ENCODE data around the gene C3orf38. TPM values are rescaled to one million over a fixed set of nuclear protein-coding genes. Genes with fewer than 3 reads are reported as not detected.
A peak's percentile ranks its signal among the peaks of the same experiment; 100 is the strongest.
"Not testable (repeated sequence)": the region's sequence is repeated elsewhere in the genome, so short reads cannot be mapped to it uniquely, and the experiment has no call there.

C3orf38 gene
- total RNA-seq, 1 donor from 2014 or later: 21.8 TPM

GRCh38 chr3:88113311-88114162, 36.2 kb upstream of the C3orf38 start:
- no peaks in the 10 kb centered on the region for H3K9me3 Mint-ChIP-seq (ENCODE audit: unreplicated experiment)
- peaks cover 14% of the 10 kb centered on the region for H3K36me3 Mint-ChIP-seq (ENCODE audit: low read depth, unreplicated experiment)
- DNase-seq (ENCODE audit: low spot score): peak; percentile 68
- no peak overlapping the region for H3K4me3 Mint-ChIP-seq (ENCODE audit: unreplicated experiment)
- no peaks in the 10 kb centered on the region for H3K4me1 Mint-ChIP-seq (ENCODE audit: unreplicated experiment)
- no peak overlapping the region for H3K27ac Mint-ChIP-seq (ENCODE audit: unreplicated experiment)
- TF ChIP-seq CTCF (IDR thresholded peaks at IDR 0.05; ENCODE audit: unreplicated experiment): peak; percentile 70
- no peaks in the 10 kb centered on the region for H3K27me3 Mint-ChIP-seq (ENCODE audit: unreplicated experiment)

GRCh38 chr3:88114878-88115549, 34.7 kb upstream of the C3orf38 start:
- H3K4me1 Mint-ChIP-seq (ENCODE audit: unreplicated experiment): no peaks in the 10 kb centered on the region
- no peaks in the 10 kb centered on the region for H3K27me3 Mint-ChIP-seq (ENCODE audit: unreplicated experiment)
- no peak for TF ChIP-seq CTCF (IDR thresholded peaks at IDR 0.05; ENCODE audit: unreplicated experiment)
- H3K4me3 Mint-ChIP-seq (ENCODE audit: unreplicated experiment): no peak overlapping the region
- peaks cover 14% of the 10 kb centered on the region for H3K36me3 Mint-ChIP-seq (ENCODE audit: low read depth, unreplicated experiment)
- H3K27ac Mint-ChIP-seq (ENCODE audit: unreplicated experiment): no peak overlapping the region
- H3K9me3 Mint-ChIP-seq (ENCODE audit: unreplicated experiment): no peaks in the 10 kb centered on the region
- DNase-seq (ENCODE audit: low spot score): no peak

- H3K27me3 Mint-ChIP-seq (ENCODE audit: unreplicated experiment): no peaks in the 10 kb centered on the region
- no peaks in the 10 kb centered on the region for H3K4me1 Mint-ChIP-seq (ENCODE audit: unreplicated experiment)
- no peak for DNase-seq (ENCODE audit: low spot score)
- peaks cover 22% of the 10 kb centered on the region for H3K36me3 Mint-ChIP-seq (ENCODE audit: low read depth, unreplicated experiment)
- H3K4me3 Mint-ChIP-seq (ENCODE audit: unreplicated experiment): no peak overlapping the region
- no peaks in the 10 kb centered on the region for H3K9me3 Mint-ChIP-seq (ENCODE audit: unreplicated experiment)
- no peak overlapping the region for H3K27ac Mint-ChIP-seq (ENCODE audit: unreplicated experiment)
- TF ChIP-seq CTCF (IDR thresholded peaks at IDR 0.05; ENCODE audit: unreplicated experiment): no peak
Measured at GRCh38 chr3:88117683-88118082, 32.1 kb upstream of the C3orf38 start.

GRCh38 chr3:88118603-88119002, 31.2 kb upstream of the C3orf38 start:
- not testable (repeated sequence) for H3K4me3 Mint-ChIP-seq (ENCODE audit: unreplicated experiment); H3K27me3 Mint-ChIP-seq (ENCODE audit: unreplicated experiment); H3K4me1 Mint-ChIP-seq (ENCODE audit: unreplicated experiment); H3K9me3 Mint-ChIP-seq (ENCODE audit: unreplicated experiment); DNase-seq (ENCODE audit: low spot score); H3K27ac Mint-ChIP-seq (ENCODE audit: unreplicated experiment)
- peaks cover 22% of the 10 kb centered on the region for H3K36me3 Mint-ChIP-seq (ENCODE audit: low read depth, unreplicated experiment)

GRCh38 chr3:88123526-88123925, 26.2 kb upstream of the C3orf38 start:
- Mint-ChIP-seq H3K27me3 (ENCODE audit: unreplicated experiment) (no peaks in the 10 kb centered on the region), H3K9me3 (ENCODE audit: unreplicated experiment) (no peaks in the 10 kb centered on the region), H3K36me3 (ENCODE audit: low read depth, unreplicated experiment) (peaks cover 8% of the 10 kb centered on the region), H3K4me1 (ENCODE audit: unreplicated experiment) (no peaks in the 10 kb centered on the region), H3K4me3 (ENCODE audit: unreplicated experiment) (no peak overlapping the region), H3K27ac (ENCODE audit: unreplicated experiment) (no peak overlapping the region)
- no peak for DNase-seq (ENCODE audit: low spot score)
- no peak for TF ChIP-seq CTCF (IDR thresholded peaks at IDR 0.05; ENCODE audit: unreplicated experiment)
